DOHH2 (cell line): ENCODE data around the gene HEPACAM2.

Experiments
- CTCF ChIP-seq: fragments of 200-600 bp; sonication (generic); IDR thresholded peaks from one replicate; pipeline ENCODE4 v1.5.1; 2014; ENCODE audit warnings: antibody characterized with exemption, mild to moderate bottlenecking, low read depth, low read length; ENCODE audit not compliant: poor library complexity, severe bottlenecking
- EZH2phosphoT487 ChIP-seq: fragments of 200-600 bp; sonication (generic); IDR thresholded peaks from 2 replicates; pipeline ENCODE4 v1.6.1; 2017; ENCODE audit warnings: borderline replicate concordance, mild to moderate bottlenecking, antibody characterized with exemption, low read length, moderate library complexity, mixed read lengths

- no peak for TF ChIP-seq CTCF
- TF ChIP-seq EZH2phosphoT487: no peak
These were observed 54.6 kb downstream of the HEPACAM2 start for GRCh38 chr7:93171606-93172226.
